HG02885 (cell line): ENCODE measurements around the gene FRAT2.
"Not testable (repeated sequence)": the region's sequence is repeated elsewhere in the genome, so short reads cannot be mapped to it uniquely, and the experiment has no call there.

Experiments
- ATAC-seq: cut with Tn5 transposase; IDR thresholded peaks from one replicate; pipeline ENCODE4 v1.9.1; 2021; ENCODE audit warnings: mild to moderate bottlenecking; ENCODE audit not compliant: unreplicated experiment, poor library complexity

FRAT2 gene

GRCh38 chr10:97358349-97358748 is 23.8 kb upstream of the FRAT2 start:
- no peak for ATAC-seq

- ATAC-seq = no peak
Measured at GRCh38 chr10:97356918-97357317, 22.4 kb upstream of the FRAT2 start.

- ATAC-seq = no peak
Measured at GRCh38 chr10:97356318-97356914, 21.9 kb upstream of the FRAT2 start.

- no peak for ATAC-seq
Measured at GRCh38 chr10:97355571-97355975, 21.0 kb upstream of the FRAT2 start.

GRCh38 chr10:97353945-97354344 is 19.4 kb upstream of the FRAT2 start:
- ATAC-seq = no peak

GRCh38 chr10:97349752-97350513 is 15.4 kb upstream of the FRAT2 start:
- no peak for ATAC-seq

GRCh38 chr10:97347317-97347716 is 12.8 kb upstream of the FRAT2 start:
- no peak for ATAC-seq

- ATAC-seq = not testable (repeated sequence)
Measured at GRCh38 chr10:97343664-97344063, 9.1 kb upstream of the FRAT2 start.

- no peak for ATAC-seq
Measured at GRCh38 chr10:97341416-97341815, 6.9 kb upstream of the FRAT2 start.

GRCh38 chr10:97338041-97338440 is 3.5 kb upstream of the FRAT2 start:
- ATAC-seq = no peak

- ATAC-seq = no peak
Measured at GRCh38 chr10:97336942-97337831, 2.7 kb upstream of the FRAT2 start.

GRCh38 chr10:97336446-97336845 is 1.9 kb upstream of the FRAT2 start:
- ATAC-seq = no peak

- ATAC-seq = no peak
Measured at GRCh38 chr10:97336006-97336405, 1.5 kb upstream of the FRAT2 start.

- ATAC-seq = no peak
Measured at GRCh38 chr10:97335188-97335619, 675 bp upstream of the FRAT2 start.

GRCh38 chr10:97333601-97334369 is 744 bp downstream of the FRAT2 start:
- peak; percentile 25 for ATAC-seq

- ATAC-seq = no peak
Measured at GRCh38 chr10:97333351-97333600, 1.3 kb downstream of the FRAT2 start.

GRCh38 chr10:97332591-97333350 is 1.8 kb downstream of the FRAT2 start:
- no peak for ATAC-seq

- ATAC-seq = no peak
Measured at GRCh38 chr10:97331153-97331703, 3.3 kb downstream of the FRAT2 start.

GRCh38 chr10:97329766-97330165 is 4.8 kb downstream of the FRAT2 start:
- ATAC-seq = no peak
